SK-N-SH (cell line): ENCODE data around the gene PLEKHA3. TPM values are rescaled to one million over a fixed set of nuclear protein-coding genes. Genes with fewer than 3 reads are reported as not detected.

ENCODE experiments used
- CTCF ChIA-PET: fragments of 300-600, 350-600 bp; formaldehyde crosslinking; extraction: SDS; loops from one replicate; lab custom pipeline; 2021; lab: Yijun Ruan, JAX
- POLR2A ChIA-PET: fragments of 350-600 bp; sonication (Branson Sonifier 250); formaldehyde crosslinking; extraction: SDS; loops from one replicate; lab custom pipeline; 2020; ENCODE audit warnings: antibody characterized with exemption, inconsistent platforms; lab: Yijun Ruan, JAX
- DNase-seq: peaks from one replicate; pipeline ENCODE4 v3.0.0; 2012
- H2AFZ ChIP-seq: fragments of 200-600 bp; sonication (generic); 2 replicates; pipeline ENCODE4 v1.8.1; 2016; ENCODE audit warnings: antibody characterized with exemption, mild to moderate bottlenecking, low read depth
- H3F3A ChIP-seq: fragments of 200-600 bp; sonication (generic); replicated peaks from 2 replicates; pipeline ENCODE3; 2016; ENCODE audit warnings: antibody characterized with exemption, mild to moderate bottlenecking; ENCODE audit not compliant: insufficient read depth
- H3K27ac ChIP-seq, 2 experiments: fragments of 200-500 bp in 1 of 2; fragments of 200-600 bp in 1 of 2; sonication (Bioruptor generic) in 1 of 2; sonication (generic), shearing (Covaris generic) in 1 of 2; 2 replicates each; pipeline versions ENCODE4 v1.5.1 to v1.6.1; 2014 to 2016; ENCODE audit warnings: low read depth in 2 of 2, inconsistent platforms in 1 of 2, low read length in 1 of 2, mild to moderate bottlenecking in 1 of 2, mixed read lengths in 1 of 2
- H3K27me3 ChIP-seq: fragments of 200-600 bp; sonication (generic), shearing (Covaris generic); 2 replicates; pipeline ENCODE4 v1.6.1; 2016; ENCODE audit warnings: mixed run types; ENCODE audit not compliant: insufficient read depth
- H3K36me3 ChIP-seq, 2 experiments: fragments of 200-500 bp in 1 of 2; fragments of 200-600 bp in 1 of 2; sonication (Bioruptor generic) in 1 of 2; sonication (generic) in 1 of 2; replicated peaks in 1 of 2; 2 replicates each; pipeline versions ENCODE3 to v1.5.1; 2014 to 2016; ENCODE audit warnings: low read length in 1 of 2, mild to moderate bottlenecking in 1 of 2; ENCODE audit not compliant: insufficient read depth in 2 of 2, control insufficient read depth in 1 of 2
- H3K4me1 ChIP-seq, 2 experiments: fragments of 200-500 bp in 1 of 2; fragments of 200-600 bp in 1 of 2; sonication (Bioruptor generic) in 1 of 2; sonication (generic), shearing (Covaris generic) in 1 of 2; 2 replicates each; pipeline versions ENCODE4 v1.5.1 to v1.6.1; 2014 to 2016; ENCODE audit warnings: low read depth in 1 of 2, low read length in 1 of 2, mixed run types in 1 of 2; ENCODE audit not compliant: insufficient read depth in 2 of 2, control insufficient read depth in 1 of 2
- H3K4me2 ChIP-seq: fragments of 200-600 bp; sonication (generic), shearing (Covaris generic); 2 replicates; pipeline ENCODE4 v1.6.1; 2017; ENCODE audit warnings: mixed run types
- H3K4me3 ChIP-seq, 2 experiments: fragments of 200-500 bp in 1 of 2; fragments of 200-600 bp in 1 of 2; sonication (Bioruptor generic) in 1 of 2; sonication (generic), shearing (Covaris generic) in 1 of 2; 2 replicates each; pipeline versions ENCODE4 v1.5.1 to v1.8.1; 2014 to 2016; ENCODE audit warnings: low read depth in 2 of 2, inconsistent platforms in 1 of 2, low read length in 1 of 2, mild to moderate bottlenecking in 1 of 2, mixed read lengths in 1 of 2, moderate library complexity in 1 of 2
- H3K79me2 ChIP-seq: fragments of 200-600 bp; sonication (generic); 2 replicates; pipeline ENCODE4 v1.8.1; 2017; ENCODE audit warnings: mild to moderate bottlenecking; ENCODE audit not compliant: insufficient read depth
- H3K9ac ChIP-seq: fragments of 200-600 bp; sonication (generic); 2 replicates; pipeline ENCODE4 v1.6.1; 2017; ENCODE audit warnings: mixed run types
- H3K9me2 ChIP-seq: fragments of 200-600 bp; sonication (generic); 2 replicates; pipeline ENCODE4 v1.6.1; 2017; ENCODE audit warnings: mixed run types
- H3K9me3 ChIP-seq: fragments of 200-600 bp; sonication (generic); 2 replicates; pipeline ENCODE4 v1.6.1; 2017; ENCODE audit warnings: mixed run types, mild to moderate bottlenecking, moderate library complexity
- H4K20me1 ChIP-seq: fragments of 200-600 bp; sonication (generic); 2 replicates; pipeline ENCODE4 v1.6.1; 2017; ENCODE audit warnings: mild to moderate bottlenecking, mixed run types; ENCODE audit not compliant: insufficient read depth
- EP300 ChIP-seq, 2 experiments: IDR thresholded peaks; 2 replicates each; pipeline versions ENCODE4 v1.4.0 to v1.6.1; 2012; ENCODE audit warnings: borderline replicate concordance in 1 of 2, low read depth in 1 of 2, low read length in 1 of 2
- EZH2phosphoT487 ChIP-seq: fragments of 200-600 bp; sonication (generic); IDR thresholded peaks from 2 replicates; pipeline ENCODE4 v1.6.1; 2017; ENCODE audit warnings: low read depth, mixed run types, mild to moderate bottlenecking, antibody characterized with exemption, moderate library complexity, borderline replicate concordance
- FOSL2 ChIP-seq: IDR thresholded peaks from 2 replicates; pipeline ENCODE4 v1.4.0; 2012; ENCODE audit warnings: low read depth, mild to moderate bottlenecking, moderate library complexity, borderline replicate concordance
- FOXJ3 ChIP-seq: sonication (generic); formaldehyde crosslinking; IDR thresholded peaks from 2 replicates; pipeline ENCODE4 v1.5.1; 2020; ENCODE audit warnings: mild to moderate bottlenecking, missing genetic modification reagents
- IRF3 ChIP-seq: fragments of 150-350 bp; IDR thresholded peaks from 2 replicates; pipeline ENCODE4 v1.6.1; 2016; ENCODE audit warnings: mild to moderate bottlenecking, low read depth, low read length
- JUND ChIP-seq: IDR thresholded peaks from 2 replicates; pipeline ENCODE4 v1.4.0; 2012
- MAX ChIP-seq: IDR thresholded peaks from 2 replicates; pipeline ENCODE4 v1.4.0; 2012; ENCODE audit warnings: low read depth
- MXI1 ChIP-seq: IDR thresholded peaks from 2 replicates; pipeline ENCODE4 v1.6.1; 2012; ENCODE audit warnings: mild to moderate bottlenecking, low read depth, low read length, improper control_type of control experiment
- NFIC ChIP-seq: IDR thresholded peaks from 2 replicates; pipeline ENCODE4 v1.4.0; 2012; ENCODE audit warnings: borderline replicate concordance
- NRF1 ChIP-seq: IDR thresholded peaks from 2 replicates; pipeline ENCODE4 v1.6.1; 2012; ENCODE audit warnings: low read depth, mild to moderate bottlenecking, low read length
- PBX3 ChIP-seq: IDR thresholded peaks from 2 replicates; pipeline ENCODE4; 2012
- POLR2AphosphoS5 ChIP-seq: IDR thresholded peaks from 2 replicates; pipeline ENCODE4 v1.6.1; 2012; ENCODE audit warnings: low read depth, low read length
- RCOR1 ChIP-seq: fragments of 150-350 bp; IDR thresholded peaks from 2 replicates; pipeline ENCODE4 v1.6.1; 2017; ENCODE audit warnings: antibody characterized with exemption, low read length
- RFX5 ChIP-seq: IDR thresholded peaks from 2 replicates; pipeline ENCODE4 v1.6.1; 2012; ENCODE audit warnings: mild to moderate bottlenecking, improper control_type of control experiment, low read length
- RXRA ChIP-seq: IDR thresholded peaks from 2 replicates; pipeline ENCODE4 v1.4.0; 2012; ENCODE audit warnings: low read depth, mild to moderate bottlenecking, borderline replicate concordance
- SIN3A ChIP-seq: IDR thresholded peaks from 2 replicates; pipeline ENCODE4 v1.6.1; 2012; ENCODE audit warnings: low read depth, mild to moderate bottlenecking, low read length, moderate library complexity, borderline replicate concordance
- TAF1 ChIP-seq: IDR thresholded peaks from 2 replicates; pipeline ENCODE4 v1.6.1; 2012; ENCODE audit warnings: low read depth, mild to moderate bottlenecking, low read length, moderate library complexity, borderline replicate concordance
- TCF12 ChIP-seq: IDR thresholded peaks from 2 replicates; pipeline ENCODE4 v1.4.0; 2012
- TEAD4 ChIP-seq: IDR thresholded peaks from 2 replicates; pipeline ENCODE4 v1.4.0; 2012; ENCODE audit warnings: mild to moderate bottlenecking, borderline replicate concordance; ENCODE audit not compliant: insufficient read depth
- USF1 ChIP-seq: IDR thresholded peaks from 2 replicates; pipeline ENCODE4 v1.4.0; 2012; ENCODE audit warnings: low read depth, borderline replicate concordance
- USF2 ChIP-seq: fragments of 150-350 bp; IDR thresholded peaks from 2 replicates; pipeline ENCODE4 v1.6.1; 2017; ENCODE audit warnings: antibody characterized with exemption, low read length, low read depth, borderline replicate concordance
- YY1 ChIP-seq: IDR thresholded peaks from 2 replicates; pipeline ENCODE4 v1.4.0; 2012; ENCODE audit warnings: low read depth, mild to moderate bottlenecking
- WGBS: methylation state at CpG from one replicate; pipeline ENCODE4 v1.1.6; 2017; ENCODE audit warnings: low lambda C conversion rate; 5-methylcytosine and 5-hydroxymethylcytosine counted together
- polyA plus RNA-seq, 3 experiments: library from polyadenylated mRNA; depleted of rRNA; stranded (reverse); fragments of >200 nt; gene quantifications; 2 replicates each; pipeline ENCODE4 v1.2.3, GENCODE V29; 2012

PLEKHA3 gene
- polyA plus RNA-seq, 1 of the 3 experiments (the other 2 are of a cell fraction) = 5.7 TPM

- Histone ChIP-seq H3K4me2 (no peak overlapping the region), H3K4me1 (no peaks in the 10 kb centered on the region), H2AFZ (no peak overlapping the region), H3K9ac (no peak overlapping the region), H3K27ac (no peak overlapping the region), H3K4me3 (no peak overlapping the region), H4K20me1 (no peaks in the 10 kb centered on the region), H3K79me2 (peaks cover 7% of the 10 kb centered on the region), H3F3A (peaks cover 24% of the 10 kb centered on the region), H3K27me3 (no peaks in the 10 kb centered on the region), H3K9me2 (no peaks in the 10 kb centered on the region), H3K9me3 (no peaks in the 10 kb centered on the region), H3K36me3 (peaks cover 63 to 64% of the 10 kb centered on the region in 2 experiments)
- no peak for DNase-seq
- TF ChIP-seq SIN3A (no peak), TEAD4 (no peak), RFX5 (no peak), IRF3 (no peak), EZH2phosphoT487 (no peak), TAF1 (no peak), RCOR1 (no peak), RXRA (no peak), NRF1 (no peak), MXI1 (no peak), PBX3 (no peak)
- ChIA-PET POLR2A (no interaction called here), CTCF (interaction anchor here (1.6 kb wide), 1 partner anchor 16 kb away, joined by 7 read pairs; no protein-coding TSS in a partner anchor)
- 77% methylated on average over 1 of the region's 1 CpG for WGBS
Measured at GRCh38 chr2:178506949-178507348, 26.7 kb downstream of the PLEKHA3 start.

GRCh38 chr2:178508646-178509045 lies 28.4 kb downstream of the PLEKHA3 start:
- H3K4me2 ChIP-seq = no peak overlapping the region
- H2AFZ ChIP-seq = no peak overlapping the region
- TF ChIP-seq NFIC (no peak), FOSL2 (no peak), SIN3A (no peak), JUND (no peak), POLR2AphosphoS5 (no peak), USF2 (no peak), MXI1 (no peak), EZH2phosphoT487 (no peak), USF1 (no peak), NRF1 (no peak), MAX (no peak), EP300 (IDR thresholded peaks at IDR 0.05; ENCODE audit: borderline replicate concordance in 1 of 2, low read depth in 1 of 2, low read length in 1 of 2) (no peak), RXRA (no peak), RCOR1 (no peak), TCF12 (no peak), FOXJ3 (CRISPR knock-in tag) (no peak), YY1 (no peak)
- POLR2A ChIA-PET = no interaction called here
- H3K9ac ChIP-seq = no peak overlapping the region
- CTCF ChIA-PET = no interaction called here
- peaks cover 7% of the 10 kb centered on the region for H3K79me2 ChIP-seq
- H3K4me3 ChIP-seq = no peak overlapping the region
- peaks cover 27% of the 10 kb centered on the region for H3F3A ChIP-seq
- peaks cover 51 to 54% of the 10 kb centered on the region in 2 experiments for H3K36me3 ChIP-seq
- DNase-seq = no peak
- no peaks in the 10 kb centered on the region for H3K4me1 ChIP-seq
- no peaks in the 10 kb centered on the region for H3K9me3 ChIP-seq
- H3K27me3 ChIP-seq = no peaks in the 10 kb centered on the region
- WGBS = 96% methylated on average over 2 of the region's 2 CpGs
- no peaks in the 10 kb centered on the region for H4K20me1 ChIP-seq
- H3K9me2 ChIP-seq = no peaks in the 10 kb centered on the region
- no peak overlapping the region for H3K27ac ChIP-seq
